ENCODE results near the gene HSPA4. TPM values are rescaled to one million over a fixed set of nuclear protein-coding genes. Genes with fewer than 3 reads are reported as not detected.

Gene HSPA4
- total and polyA plus RNA-seq, 2 of the 13 experiments (the other 11 are each of a cell fraction or from before 2014, with no cell fraction given): 36.6 to 231 TPM

- no peak for TF ChIP-seq SNAPC4 (CRISPR knock-in tag; IDR thresholded peaks at IDR 0.05)
- TF ChIP-seq, protein P1, sequence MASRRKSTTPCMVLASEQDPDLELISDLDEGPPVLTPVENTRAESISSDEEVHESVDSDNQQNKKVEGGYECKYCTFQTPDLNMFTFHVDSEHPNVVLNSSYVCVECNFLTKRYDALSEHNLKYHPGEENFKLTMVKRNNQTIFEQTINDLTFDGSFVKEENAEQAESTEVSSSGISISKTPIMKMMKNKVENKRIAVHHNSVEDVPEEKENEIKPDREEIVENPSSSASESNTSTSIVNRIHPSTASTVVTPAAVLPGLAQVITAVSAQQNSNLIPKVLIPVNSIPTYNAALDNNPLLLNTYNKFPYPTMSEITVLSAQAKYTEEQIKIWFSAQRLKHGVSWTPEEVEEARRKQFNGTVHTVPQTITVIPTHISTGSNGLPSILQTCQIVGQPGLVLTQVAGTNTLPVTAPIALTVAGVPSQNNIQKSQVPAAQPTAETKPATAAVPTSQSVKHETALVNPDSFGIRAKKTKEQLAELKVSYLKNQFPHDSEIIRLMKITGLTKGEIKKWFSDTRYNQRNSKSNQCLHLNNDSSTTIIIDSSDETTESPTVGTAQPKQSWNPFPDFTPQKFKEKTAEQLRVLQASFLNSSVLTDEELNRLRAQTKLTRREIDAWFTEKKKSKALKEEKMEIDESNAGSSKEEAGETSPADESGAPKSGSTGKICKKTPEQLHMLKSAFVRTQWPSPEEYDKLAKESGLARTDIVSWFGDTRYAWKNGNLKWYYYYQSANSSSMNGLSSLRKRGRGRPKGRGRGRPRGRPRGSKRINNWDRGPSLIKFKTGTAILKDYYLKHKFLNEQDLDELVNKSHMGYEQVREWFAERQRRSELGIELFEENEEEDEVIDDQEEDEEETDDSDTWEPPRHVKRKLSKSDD (CRISPR knock-in tag; IDR thresholded peaks at IDR 0.05; ENCODE audit: low read depth): no peak
- TF ChIP-seq XBP1 (CRISPR knock-in tag; IDR thresholded peaks at IDR 0.05): no peak
- TF ChIP-seq TBP (CRISPR knock-in tag; IDR thresholded peaks at IDR 0.05): no peak
- TF ChIP-seq ZNF253 (CRISPR knock-in tag; IDR thresholded peaks at IDR 0.05; ENCODE audit: borderline replicate concordance): no peak
Measured at GRCh38 chr5:133050521-133050920, 1.3 kb upstream of the HSPA4 start (continued).
